GM19035 (cell line): ENCODE data around the gene HIVEP2.

Source experiments
- ATAC-seq: cut with Tn5 transposase; IDR thresholded peaks from one replicate; pipeline ENCODE4 v1.9.1; 2021; ENCODE audit not compliant: unreplicated experiment

The HIVEP2 gene

DNA sequence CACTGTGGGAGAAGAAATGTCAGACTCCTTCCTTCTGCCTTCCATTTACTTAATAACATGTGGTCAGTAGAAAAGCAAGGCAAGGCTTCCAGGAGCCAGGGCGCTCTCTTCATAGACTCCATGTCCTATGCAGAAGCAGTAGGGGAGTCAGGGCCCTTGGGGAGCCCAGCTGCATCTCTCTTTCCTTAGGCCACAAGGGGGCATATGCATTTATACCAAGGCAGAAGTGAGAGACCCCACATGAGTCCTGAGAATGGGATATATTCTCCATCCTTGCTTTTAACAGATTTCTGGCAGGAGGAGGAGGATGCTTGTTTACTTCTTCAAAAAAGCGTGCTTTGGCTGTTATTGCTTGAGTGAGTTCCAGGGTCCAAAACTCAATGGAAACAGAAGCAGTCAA is 198.5 kb downstream of the HIVEP2 start:
- no peak for ATAC-seq

DNA sequence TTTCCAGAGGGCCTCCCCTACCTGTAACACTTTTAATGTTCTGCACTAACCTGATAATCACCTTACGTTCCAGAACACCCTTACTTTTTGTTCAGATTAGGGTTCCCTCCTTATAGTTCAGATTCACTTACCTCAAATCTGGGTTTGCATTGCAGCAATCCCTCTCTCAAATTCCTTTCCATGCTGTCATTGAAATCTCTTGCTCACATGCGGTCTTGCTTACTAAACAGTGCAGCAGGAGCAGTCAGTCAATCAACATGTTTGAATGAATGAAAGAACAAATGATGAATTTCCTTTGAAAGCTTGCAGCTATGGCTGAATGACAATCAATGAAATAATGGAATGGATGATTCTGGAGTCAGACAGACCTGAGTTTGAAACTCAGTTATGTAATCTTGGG is 200.1 kb downstream of the HIVEP2 start:
- no peak for ATAC-seq

DNA sequence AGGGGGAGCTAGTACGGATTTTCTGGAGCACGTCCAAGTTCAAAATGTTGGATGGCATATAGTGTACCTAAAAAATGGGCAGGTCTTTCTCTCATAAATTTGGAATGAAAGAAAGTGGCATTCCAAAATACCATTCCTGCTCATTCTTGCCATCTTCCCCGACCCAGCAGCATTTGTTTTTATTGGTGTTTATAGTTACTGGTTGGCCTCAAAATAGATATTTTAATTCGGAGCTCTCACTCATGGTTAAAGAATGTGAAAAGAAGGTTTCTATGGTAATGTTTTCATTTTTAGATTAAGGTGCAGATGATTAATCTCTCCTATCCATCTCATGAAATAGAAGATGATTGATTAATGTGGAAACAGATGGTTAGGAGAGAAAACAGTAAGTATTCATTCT is 204.5 kb downstream of the HIVEP2 start:
- no peak for ATAC-seq

DNA sequence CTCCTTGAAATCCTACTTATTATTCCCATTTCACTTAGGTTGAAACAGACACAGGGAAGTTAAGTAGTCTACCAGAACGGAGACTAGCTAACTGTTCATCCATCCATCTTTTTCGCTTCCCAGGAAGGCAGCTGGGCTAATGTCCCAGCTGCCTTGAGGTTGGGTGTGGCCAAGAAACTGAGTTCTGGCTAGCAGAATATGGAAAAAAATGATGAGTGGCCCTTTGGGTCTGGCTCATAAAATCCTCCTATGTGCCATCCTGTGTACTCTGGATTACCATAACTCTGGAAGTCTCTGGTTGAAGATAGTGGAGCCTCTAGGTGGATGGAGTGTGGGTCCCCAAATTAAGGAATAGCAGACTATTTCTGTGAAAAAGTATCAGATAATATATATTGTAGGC is 206.2 kb downstream of the HIVEP2 start:
- ATAC-seq = no peak

DNA sequence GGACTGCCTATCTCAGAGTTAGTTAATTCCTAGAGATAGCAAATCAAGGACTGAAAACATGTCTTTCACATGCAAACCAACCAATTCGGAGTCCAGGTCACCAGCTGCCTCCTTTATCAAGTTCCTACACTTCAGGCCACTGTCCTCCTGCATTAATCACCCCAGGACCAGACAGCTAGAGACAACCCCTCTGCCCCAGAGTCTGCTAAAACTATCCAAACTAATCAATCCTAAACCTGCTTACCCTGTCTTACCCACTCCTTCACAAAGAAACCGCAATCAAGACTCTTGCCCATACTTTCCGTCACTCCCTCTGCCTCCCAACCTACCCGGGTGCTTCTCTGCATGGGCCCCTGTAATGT is 207.0 kb downstream of the HIVEP2 start:
- ATAC-seq = no peak

DNA sequence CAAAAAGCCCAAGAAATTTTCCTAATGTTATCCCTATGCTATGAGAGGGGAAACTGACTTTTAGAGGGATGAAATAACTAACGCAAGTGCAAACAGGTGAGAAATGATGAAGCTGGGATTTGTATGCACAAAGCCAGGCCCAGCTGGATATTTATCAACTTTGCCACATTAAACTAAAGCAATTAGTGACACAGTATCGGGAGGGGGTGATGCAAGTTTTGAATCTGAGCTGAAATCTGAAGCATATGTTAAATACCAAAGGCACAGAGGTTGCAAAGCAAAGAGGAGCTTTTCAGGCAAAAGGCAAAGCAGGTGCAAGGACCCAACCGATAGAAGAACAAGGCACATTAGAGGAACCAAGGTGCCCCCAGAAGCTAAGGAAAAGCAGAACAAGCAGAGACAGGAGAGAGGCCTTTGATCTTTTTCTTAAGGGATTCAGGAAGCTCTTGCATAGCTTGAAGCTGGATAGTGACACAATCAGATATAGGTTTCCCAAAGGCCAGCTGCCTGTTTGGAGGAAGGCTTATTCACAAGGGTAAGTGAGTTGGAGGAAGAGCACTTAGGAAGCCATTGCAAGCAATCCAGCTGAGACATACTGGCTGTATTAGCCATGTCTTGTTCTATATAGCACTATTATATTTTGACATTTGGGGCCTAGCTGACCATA is 207.5 kb downstream of the HIVEP2 start:
- no peak for ATAC-seq

DNA sequence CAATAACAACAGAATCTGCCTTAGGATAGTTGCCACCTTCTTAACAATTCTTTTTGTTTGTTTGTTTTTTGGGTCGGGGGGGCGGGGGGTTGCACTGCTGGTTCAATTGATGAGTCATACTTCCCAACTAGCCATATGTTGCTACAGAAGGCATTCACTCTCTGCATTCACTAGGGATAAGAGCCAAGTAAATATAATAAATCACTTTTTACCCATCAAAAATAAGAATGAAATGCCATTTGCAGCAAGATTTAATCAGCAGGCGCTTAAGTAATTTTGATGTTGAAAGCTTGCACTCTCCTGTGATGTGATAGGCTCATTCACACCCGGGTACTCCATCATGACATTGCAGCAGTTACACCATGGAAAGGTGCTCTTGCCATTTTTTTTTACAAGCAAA is 209.8 kb downstream of the HIVEP2 start:
- ATAC-seq = no peak

DNA sequence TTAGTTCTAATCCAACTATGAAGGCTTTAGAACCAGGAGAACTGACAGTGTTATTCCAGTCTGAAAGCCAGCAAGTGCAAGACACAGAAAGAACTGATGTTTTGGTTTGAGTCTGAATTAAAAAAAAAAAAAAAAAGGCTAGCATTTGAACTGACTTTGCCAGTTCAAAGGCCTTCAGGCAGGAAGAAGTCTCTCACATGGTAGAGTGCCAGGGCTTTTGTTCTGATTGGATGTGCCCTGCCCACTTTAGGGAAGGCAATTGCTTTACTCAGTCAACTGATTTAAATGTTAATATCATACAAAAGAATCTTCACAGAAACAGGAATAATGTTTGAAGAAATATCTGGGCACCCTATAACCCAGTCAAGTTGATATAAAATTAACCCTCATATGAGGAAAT is 212.2 kb downstream of the HIVEP2 start:
- no peak for ATAC-seq

DNA sequence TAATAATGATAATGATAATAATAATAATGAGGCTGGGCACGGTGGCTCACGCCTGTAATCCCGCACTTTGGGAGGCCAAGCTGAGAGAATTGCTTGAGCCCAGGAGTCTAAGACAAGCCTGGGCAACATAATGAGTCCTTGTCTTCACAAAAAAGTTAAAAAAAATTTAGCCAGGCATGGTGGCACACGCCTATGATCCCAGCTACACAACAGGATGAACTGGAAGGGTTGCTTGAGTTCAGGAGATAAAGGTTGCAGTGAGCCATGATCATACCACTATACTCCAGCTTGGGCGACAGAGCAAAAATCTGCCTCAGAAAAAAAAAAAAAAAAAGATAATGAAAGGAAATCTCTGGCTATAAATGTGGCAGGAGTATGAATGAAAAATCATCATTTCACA is 213.4 kb downstream of the HIVEP2 start:
- no peak for ATAC-seq

DNA sequence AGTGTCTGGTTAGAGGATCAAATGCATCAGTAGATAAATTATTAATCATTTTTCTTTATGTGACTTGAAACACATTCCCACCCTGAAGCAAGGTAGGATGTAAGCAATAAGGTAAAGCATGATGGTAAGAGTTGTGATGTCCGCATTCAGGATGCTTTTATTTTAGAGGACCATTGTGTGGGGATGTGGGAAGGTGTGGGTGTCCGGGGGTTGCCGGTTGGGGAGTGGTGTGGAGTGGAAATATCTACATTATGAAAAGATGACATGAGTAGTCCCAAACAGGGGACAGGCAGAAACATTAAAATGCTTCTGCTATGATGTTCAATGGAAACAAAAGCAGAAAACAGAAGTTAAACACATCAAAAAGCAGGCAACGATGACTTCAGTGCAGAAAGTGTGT is 215.4 kb downstream of the HIVEP2 start:
- no peak for ATAC-seq

DNA sequence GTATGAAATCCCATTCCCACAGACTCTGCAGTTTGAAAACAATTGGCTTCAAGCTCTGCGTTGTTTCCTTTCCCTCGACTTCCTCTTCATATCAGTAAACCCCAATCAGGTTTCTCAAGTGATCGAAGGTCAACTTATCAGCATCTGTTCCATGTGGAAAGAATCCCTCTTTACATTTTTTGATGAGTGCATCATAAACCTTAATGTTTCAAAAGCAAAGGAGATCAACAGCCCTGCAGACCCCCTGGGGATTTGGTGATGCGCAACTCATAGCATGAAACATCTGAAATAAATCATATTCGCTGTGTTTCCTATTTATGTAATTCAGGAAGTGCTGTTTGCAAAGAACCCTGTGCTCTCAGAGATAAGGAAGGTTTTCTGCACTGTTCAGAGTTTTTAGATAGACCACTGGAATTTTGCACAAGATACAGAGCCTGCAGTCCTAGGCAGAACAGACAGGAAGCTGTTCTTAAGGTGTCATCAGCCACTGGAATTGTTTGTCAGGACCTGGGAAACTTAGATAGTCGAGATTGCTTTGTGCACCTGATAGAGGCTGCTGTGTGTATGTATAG is 216.0 kb downstream of the HIVEP2 start:
- no peak for ATAC-seq

DNA sequence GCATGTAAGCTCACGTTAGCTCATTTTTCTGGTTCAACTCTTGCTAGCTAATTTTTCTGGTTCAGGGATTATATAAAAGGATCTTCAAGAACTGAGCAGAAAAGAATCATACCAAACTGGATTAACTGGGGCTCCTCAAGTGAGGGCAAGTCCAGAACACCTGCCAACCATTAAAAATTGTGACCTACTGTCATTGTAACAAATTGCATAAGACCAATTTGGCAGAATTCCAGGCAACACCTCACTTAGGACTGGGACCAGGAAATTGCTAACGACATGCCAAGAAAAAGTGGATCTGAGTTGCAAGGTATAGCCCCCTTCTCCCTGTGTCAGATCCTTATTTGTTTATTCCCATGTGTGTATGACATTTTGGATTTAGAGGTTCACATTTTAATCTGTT is 216.6 kb downstream of the HIVEP2 start:
- ATAC-seq = no peak

DNA sequence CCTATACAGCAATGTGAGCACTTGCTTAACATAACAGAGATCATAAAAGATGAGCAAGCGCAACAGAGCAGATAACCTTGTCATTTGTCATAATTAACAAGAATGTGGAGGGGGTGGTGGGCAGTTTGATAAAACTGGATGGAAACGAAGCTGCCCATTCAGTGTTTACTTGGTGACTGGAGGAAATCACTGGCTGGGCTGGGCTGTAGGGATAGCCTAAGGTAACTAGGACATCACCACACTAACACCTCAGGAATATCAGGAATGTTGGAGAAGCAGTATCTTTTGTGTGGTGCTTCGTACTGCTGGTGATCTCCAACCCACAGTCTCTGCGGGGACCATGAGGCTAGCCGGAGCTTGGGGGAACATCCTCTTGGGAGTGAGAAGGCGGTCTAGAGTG is 218.4 kb downstream of the HIVEP2 start:
- no peak for ATAC-seq

DNA sequence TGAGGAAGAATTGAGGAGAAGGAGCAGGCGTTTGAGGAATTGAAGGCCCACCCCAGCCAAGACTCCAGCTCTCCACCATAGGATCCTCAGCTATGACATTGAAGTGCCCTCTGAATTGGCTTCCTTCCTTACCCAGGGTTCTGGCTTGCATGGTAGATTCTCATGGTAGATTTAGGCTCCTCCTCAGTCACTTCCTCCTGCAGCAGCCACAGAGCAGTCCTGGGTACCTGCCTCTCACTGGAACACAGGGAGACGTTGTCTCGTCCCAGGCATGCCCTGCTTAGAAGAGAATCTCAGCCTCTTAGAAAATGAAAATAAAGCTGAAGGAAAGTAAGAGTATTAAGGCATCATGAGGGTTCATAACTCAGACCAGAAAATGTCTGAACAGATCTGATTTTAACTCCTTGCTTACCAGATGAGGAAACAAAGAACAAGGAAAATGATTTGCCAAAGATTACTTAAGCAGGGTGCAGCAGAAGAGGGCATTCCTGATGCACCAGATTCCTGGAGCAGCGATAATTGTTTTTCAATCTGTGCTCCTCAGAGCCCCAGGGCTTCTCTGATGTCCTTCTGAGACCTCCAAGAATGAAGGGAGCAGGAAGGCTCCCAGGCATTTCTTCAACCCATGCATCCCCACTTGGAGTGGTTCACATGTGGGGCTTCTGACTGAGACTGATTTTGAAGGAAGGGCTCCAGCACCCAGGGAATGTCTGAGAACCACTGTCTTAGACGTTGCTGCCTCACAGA is 219.8 kb downstream of the HIVEP2 start:
- no peak for ATAC-seq

DNA sequence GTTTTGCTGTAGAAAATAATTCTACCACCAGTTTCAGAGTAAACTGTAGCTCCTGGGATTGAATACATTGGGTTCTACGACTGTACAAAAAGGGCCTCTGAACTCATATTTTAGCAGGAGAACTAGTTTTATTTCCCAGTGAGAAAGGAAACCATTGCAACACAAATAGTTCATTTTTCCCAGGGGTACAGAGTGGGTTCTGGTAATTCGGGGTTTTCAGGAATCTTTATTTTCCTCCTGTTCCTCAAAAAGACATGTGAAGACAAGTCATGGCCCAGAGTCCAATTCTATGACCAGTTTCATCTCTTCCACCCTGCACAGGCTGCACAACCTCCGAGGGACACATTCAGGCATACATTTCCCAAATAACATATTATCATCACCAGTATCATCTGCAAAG is 222.1 kb downstream of the HIVEP2 start:
- no peak for ATAC-seq

DNA sequence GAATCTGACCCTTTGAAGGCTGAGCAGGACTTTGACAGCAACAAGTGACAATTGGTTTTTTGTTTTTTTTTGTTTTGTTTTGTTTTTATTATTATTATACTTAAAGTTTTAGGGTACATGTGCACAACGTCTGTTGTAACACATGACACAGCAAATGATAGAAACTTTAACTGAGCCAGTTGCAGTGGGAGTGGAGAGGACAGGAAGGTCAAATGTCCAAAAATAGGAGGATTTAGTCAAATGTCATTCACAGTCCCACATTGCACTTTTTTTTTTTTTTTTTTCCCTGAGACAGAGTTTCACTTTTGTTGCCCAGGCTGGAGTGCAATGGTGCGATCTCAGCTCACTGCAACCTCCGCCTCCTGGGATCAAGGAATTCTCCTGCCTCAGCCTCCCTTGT is 223.0 kb downstream of the HIVEP2 start:
- ATAC-seq = no peak

DNA sequence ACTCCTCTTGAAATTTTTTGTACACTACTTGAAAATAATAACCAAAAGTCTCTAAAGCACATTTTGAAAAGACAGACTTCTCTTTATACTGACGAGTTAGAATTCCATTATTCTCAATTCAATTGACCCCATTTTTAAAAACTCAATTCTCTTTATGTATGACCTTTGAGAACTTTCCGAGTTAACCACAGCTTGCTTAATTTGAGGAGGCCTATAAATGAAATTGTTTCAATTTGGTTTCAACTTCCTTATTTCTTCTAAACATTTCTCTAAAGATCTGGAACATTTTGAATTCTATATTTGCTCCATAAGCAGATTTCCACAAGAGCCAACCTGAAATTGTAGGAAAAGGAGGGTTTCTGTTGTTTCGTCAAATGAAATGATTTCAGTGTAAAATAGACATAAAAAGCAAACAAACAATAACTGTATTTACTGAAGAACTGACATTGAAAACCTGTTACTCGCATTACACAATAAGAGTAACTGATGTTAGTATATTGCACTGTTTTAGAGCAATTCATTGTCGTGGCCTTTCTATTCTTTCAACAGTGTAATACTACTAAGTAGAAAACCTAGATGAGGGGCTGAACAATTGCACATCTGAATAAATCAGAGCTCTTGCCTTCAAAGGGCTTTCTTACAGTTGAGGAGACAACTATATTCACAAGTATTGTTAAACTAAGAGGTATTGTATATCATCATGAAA is 223.6 kb downstream of the HIVEP2 start:
- no peak for ATAC-seq

DNA sequence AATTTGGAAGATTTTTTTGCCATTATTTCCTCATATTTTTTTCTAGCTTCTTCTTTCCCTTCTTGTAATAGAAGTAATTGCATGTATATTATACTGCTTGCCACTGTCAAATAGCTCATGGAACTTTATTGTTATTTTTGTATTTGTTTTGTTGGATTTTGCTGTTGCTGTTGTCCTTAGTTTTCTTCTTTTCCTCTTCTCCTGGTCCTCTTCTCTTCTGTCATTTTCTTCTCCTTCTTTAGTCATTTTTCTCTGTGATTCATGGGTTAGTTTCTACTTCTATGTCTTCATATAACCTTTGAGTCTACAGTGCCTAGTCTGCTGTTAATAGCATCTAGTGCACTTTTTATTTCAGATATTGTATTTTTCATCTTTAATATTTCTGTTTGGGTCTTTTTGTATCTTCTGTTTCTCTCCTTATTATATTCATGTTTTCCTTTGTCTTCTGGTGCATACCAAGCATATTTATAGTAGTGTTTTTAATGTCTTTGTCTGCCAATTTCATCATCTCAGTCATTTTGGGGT is 226.2 kb downstream of the HIVEP2 start:
- ATAC-seq = no peak

DNA sequence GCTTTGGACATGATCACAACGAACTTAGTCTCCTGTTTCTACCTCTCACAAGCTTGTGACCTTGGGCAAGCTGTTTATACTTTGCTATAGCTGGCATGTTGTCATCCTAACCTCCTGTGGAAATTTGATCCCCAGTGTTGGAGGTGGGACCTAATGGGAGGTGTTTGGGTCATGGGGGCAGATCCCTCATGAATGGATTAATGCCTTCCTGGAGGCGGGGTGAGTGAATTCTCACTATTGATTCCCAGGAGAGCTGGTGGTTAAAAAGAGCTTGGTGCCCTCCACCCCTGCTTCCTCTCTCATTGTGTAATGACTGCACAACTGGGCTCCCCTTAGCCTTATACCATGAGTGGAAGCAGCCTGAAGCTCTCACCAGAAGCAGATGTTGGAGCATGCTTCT is 228.9 kb downstream of the HIVEP2 start:
- ATAC-seq = no peak

DNA sequence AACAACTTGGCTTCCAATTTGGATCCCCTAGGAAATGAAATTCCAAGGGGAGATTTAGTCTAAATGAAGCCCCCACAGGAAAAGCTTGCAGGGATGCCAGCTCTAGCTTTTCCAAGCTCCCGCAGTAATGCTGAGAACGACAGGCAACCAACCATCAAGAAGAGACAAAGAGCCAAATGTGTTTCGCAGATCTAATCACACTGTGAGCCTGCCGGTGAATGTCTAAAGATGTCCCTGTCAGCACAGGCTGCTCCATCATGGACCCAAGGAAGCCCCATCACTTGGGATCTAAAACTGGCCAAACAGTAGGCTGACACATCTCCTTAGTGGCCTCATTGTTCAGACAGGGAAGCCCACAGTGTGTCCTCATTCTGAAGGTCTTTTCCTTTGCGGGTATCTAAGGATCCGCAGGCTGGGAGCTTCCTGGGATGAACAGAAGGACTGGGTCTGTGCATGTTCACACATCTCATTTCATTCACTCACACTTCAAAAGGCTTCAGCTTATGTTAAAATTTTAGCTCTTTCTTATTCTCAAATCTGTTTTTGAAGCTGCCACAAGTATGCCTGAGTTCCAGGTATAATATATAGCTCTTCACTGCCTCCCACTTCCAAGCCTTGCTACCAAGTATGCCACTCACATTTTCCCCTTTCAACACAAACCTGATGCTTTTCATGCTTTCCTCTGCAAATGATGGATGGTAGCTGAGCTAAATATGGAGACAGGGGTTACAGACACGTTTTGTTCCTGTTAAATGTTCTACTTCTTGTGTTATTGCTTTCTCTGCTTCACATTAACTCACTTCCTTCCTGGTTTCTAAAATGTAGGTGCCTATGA is 229.8 kb downstream of the HIVEP2 start:
- ATAC-seq = no peak

DNA sequence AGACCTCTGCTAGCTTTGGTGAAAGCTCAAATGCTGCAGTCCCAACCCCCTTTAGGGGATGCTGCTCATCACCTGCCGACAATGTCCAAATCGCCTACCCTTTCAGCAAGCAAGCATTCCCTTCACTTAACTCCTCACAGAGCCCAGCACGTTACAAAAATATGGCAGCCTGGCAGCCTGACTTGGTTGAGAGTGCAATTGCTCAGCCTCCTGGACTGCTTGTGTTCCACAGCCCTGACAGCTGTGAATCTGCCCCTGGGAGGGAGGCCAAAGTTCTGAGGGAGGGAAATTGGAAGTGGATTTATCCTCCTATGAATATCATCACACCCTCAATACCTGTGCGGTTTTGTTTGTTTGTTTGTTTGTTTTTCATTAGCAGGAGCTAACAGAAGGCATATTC is 231.0 kb downstream of the HIVEP2 start:
- no peak for ATAC-seq
